Measurements from ENCODE around the gene TUBGCP3.
A peak's percentile ranks its signal among the peaks of the same experiment; 100 is the strongest.

DNA sequence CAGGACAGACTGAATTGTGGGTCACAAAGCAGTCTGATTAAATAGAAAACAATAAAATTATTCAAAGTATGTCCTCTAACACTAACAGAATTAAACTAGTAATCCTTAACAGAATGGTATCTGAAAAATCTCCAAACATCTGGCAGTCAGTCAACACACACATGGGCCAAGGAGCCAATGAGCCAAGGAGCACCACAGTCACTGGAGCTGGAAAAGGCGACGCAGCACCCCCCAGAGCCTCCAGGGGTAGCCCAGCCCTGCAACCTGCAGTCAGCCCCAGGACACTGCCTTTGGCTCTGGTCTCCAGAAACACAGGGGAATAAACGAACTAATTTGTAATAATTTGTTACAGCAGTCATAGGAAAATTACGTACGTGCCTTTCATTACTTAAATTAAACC lies 12.3 kb downstream of the TUBGCP3 start:
- TF ChIP-seq TARDBP (IDR thresholded peaks at IDR 0.05) (no peak), TEAD4 (IDR thresholded peaks at IDR 0.05; ENCODE audit: low read length) (no peak), TEAD4 (CRISPR knock-in tag; IDR thresholded peaks at IDR 0.05; ENCODE audit: borderline replicate concordance) (no peak), BACH1 (tag; IDR thresholded peaks at IDR 0.05) (no peak), KDM1A (IDR thresholded peaks at IDR 0.05) (no peak), CEBPB (tag; IDR thresholded peaks at IDR 0.05) (no peak), TRIM24 (IDR thresholded peaks at IDR 0.05) (no peak), FOXP1 (CRISPR knock-in tag; IDR thresholded peaks at IDR 0.05) (no peak), HMG20A (CRISPR knock-in tag; conservative IDR thresholded peaks at IDR 0.05) (no peak), XRCC5 (IDR thresholded peaks at IDR 0.05; ENCODE audit: low read depth, low read length) (no peak)
- TF ChIP-seq, protein P1, sequence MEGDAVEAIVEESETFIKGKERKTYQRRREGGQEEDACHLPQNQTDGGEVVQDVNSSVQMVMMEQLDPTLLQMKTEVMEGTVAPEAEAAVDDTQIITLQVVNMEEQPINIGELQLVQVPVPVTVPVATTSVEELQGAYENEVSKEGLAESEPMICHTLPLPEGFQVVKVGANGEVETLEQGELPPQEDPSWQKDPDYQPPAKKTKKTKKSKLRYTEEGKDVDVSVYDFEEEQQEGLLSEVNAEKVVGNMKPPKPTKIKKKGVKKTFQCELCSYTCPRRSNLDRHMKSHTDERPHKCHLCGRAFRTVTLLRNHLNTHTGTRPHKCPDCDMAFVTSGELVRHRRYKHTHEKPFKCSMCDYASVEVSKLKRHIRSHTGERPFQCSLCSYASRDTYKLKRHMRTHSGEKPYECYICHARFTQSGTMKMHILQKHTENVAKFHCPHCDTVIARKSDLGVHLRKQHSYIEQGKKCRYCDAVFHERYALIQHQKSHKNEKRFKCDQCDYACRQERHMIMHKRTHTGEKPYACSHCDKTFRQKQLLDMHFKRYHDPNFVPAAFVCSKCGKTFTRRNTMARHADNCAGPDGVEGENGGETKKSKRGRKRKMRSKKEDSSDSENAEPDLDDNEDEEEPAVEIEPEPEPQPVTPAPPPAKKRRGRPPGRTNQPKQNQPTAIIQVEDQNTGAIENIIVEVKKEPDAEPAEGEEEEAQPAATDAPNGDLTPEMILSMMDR (IDR thresholded peaks at IDR 0.05 in 2 of 3, conservative IDR thresholded peaks at IDR 0.05 in 1 of 3; ENCODE audit: insufficient read depth in 2 of 3, low read depth in 1 of 3, low read length in 3 of 3) = peak in 2 of 3 experiments; percentile 23 to 28; a peak in 2 of 6 replicates
